Effector memory CD4-positive, alpha-beta T cell (primary cell): ENCODE measurements around the gene HCN1.

Experiments
- DNase-seq, 3 donors: peaks; one replicate each; pipeline ENCODE4 v3.0.0-alpha.2; 2020
- H3K27ac ChIP-seq: 2 replicates; pipeline ENCODE4 v1.7.0; 2013; ENCODE audit warnings: mild to moderate bottlenecking, low read length, moderate library complexity; ENCODE audit not compliant: insufficient read depth, poor library complexity, severe bottlenecking
- H3K27me3 ChIP-seq: replicated peaks from 2 replicates; pipeline ENCODE4 v1.7.0; 2013; ENCODE audit warnings: mild to moderate bottlenecking, low read length; ENCODE audit not compliant: insufficient read depth, control insufficient read depth, poor library complexity, severe bottlenecking
- H3K36me3 ChIP-seq: 2 replicates; pipeline ENCODE4 v1.7.0; 2013; ENCODE audit warnings: mild to moderate bottlenecking, low read length, moderate library complexity; ENCODE audit not compliant: control insufficient read depth, insufficient read depth
- H3K4me1 ChIP-seq: 2 replicates; pipeline ENCODE4 v1.7.0; 2013; ENCODE audit warnings: low read length, mild to moderate bottlenecking; ENCODE audit not compliant: control insufficient read depth, insufficient read depth, poor library complexity, severe bottlenecking
- H3K4me3 ChIP-seq: 2 replicates; pipeline ENCODE4 v1.7.0; 2013; ENCODE audit warnings: low read length, low read depth, mild to moderate bottlenecking; ENCODE audit not compliant: insufficient read depth, poor library complexity, severe bottlenecking
- H3K9me3 ChIP-seq: 2 replicates; pipeline ENCODE4 v1.7.0; 2013; ENCODE audit warnings: mild to moderate bottlenecking, low read length, moderate library complexity; ENCODE audit not compliant: control insufficient read depth

Gene HCN1

DNA sequence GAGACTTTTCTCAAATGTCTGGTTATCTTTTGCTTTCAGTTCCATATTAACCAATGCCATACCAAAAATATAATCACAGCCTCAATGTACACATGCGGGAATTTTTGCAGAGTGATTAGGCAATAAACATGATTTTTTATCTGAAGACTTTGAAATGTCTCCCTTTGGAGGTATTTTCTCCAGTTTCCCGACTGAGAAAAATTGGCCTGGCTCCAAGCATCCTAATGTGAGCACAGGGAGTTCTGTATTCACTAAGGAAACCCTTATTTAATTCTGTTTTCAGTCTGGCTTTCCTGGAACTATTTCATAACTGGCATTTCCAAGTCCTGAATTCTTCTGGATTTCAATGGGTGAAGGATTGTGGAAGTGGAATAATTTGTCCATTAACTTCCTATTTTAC is 8.5 kb downstream of the HCN1 start:
- no peak overlapping the region for H3K4me3 ChIP-seq
- H3K27ac ChIP-seq: no peak overlapping the region
- no peaks in the 10 kb centered on the region for H3K4me1 ChIP-seq
- no peaks in the 10 kb centered on the region for H3K27me3 ChIP-seq
- no peak for DNase-seq
- no peaks in the 10 kb centered on the region for H3K36me3 ChIP-seq
- no peaks in the 10 kb centered on the region for H3K9me3 ChIP-seq

GRCh38 chr5:45686620-45687019 is 9.6 kb downstream of the HCN1 start:
- Histone ChIP-seq H3K4me3 (no peak overlapping the region), H3K9me3 (no peaks in the 10 kb centered on the region), H3K36me3 (no peaks in the 10 kb centered on the region), H3K4me1 (no peaks in the 10 kb centered on the region), H3K27me3 (no peaks in the 10 kb centered on the region), H3K27ac (no peak overlapping the region)
- no peak for DNase-seq

DNA sequence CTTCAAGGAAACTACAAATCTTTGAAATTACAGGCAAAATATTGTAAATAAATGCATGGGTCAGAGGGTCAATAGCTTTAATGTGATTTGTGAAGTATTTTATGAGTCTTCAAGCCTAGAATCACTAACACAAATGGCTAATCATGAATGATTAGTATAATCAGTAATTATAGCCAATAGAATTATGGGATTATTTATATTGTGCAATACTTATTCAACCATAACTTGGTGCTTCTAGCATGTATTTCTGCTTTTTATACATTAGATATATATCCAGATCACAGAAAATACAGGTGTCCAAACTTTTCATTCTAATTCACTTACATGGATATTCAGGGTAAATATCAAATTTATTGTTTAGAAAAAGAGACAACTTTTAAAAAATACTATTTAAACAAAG is 12.1 kb downstream of the HCN1 start:
- DNase-seq: no peak
- H3K4me1 ChIP-seq: no peaks in the 10 kb centered on the region
- H3K4me3 ChIP-seq: no peak overlapping the region
- no peaks in the 10 kb centered on the region for H3K36me3 ChIP-seq
- no peaks in the 10 kb centered on the region for H3K27me3 ChIP-seq
- H3K27ac ChIP-seq: no peak overlapping the region
- no peaks in the 10 kb centered on the region for H3K9me3 ChIP-seq

- DNase-seq: no peak
- H3K27ac ChIP-seq: no peak overlapping the region
- no peaks in the 10 kb centered on the region for H3K9me3 ChIP-seq
- H3K27me3 ChIP-seq: no peaks in the 10 kb centered on the region
- H3K36me3 ChIP-seq: no peaks in the 10 kb centered on the region
- no peaks in the 10 kb centered on the region for H3K4me1 ChIP-seq
- no peak overlapping the region for H3K4me3 ChIP-seq
Measured at GRCh38 chr5:45680950-45681349, 15.2 kb downstream of the HCN1 start.

DNA sequence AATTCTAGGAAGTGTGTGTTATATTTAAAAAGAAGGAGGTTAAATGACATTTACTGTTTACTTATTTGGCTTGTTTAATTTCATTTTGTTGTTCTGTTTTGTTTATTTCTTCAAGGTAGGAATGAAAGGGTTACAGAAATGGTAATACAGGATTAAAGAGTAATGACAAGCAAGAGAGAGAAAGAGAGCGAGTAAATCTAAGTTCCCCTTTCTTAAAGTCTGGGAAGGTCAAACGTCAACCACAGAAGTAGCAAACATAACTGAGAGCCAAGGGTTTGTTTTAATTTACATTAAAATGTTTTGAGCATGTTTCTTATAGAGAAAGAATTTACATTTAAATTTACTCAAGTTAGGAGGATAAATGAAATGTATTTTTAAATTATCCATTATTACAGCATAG is 18.7 kb downstream of the HCN1 start:
- Histone ChIP-seq H3K4me3 (no peak overlapping the region), H3K36me3 (no peaks in the 10 kb centered on the region), H3K27me3 (no peaks in the 10 kb centered on the region), H3K9me3 (no peaks in the 10 kb centered on the region), H3K4me1 (no peaks in the 10 kb centered on the region), H3K27ac (no peak overlapping the region)
- DNase-seq: no peak

GRCh38 chr5:45672271-45672670 is 23.9 kb downstream of the HCN1 start:
- H3K27ac ChIP-seq: no peak overlapping the region
- no peaks in the 10 kb centered on the region for H3K27me3 ChIP-seq
- H3K9me3 ChIP-seq: no peaks in the 10 kb centered on the region
- H3K4me3 ChIP-seq: no peak overlapping the region
- no peaks in the 10 kb centered on the region for H3K4me1 ChIP-seq
- no peak for DNase-seq
- no peaks in the 10 kb centered on the region for H3K36me3 ChIP-seq

- no peak for DNase-seq
- Histone ChIP-seq H3K27ac (no peak overlapping the region), H3K27me3 (no peaks in the 10 kb centered on the region), H3K9me3 (no peaks in the 10 kb centered on the region), H3K36me3 (no peaks in the 10 kb centered on the region), H3K4me1 (no peaks in the 10 kb centered on the region), H3K4me3 (no peak overlapping the region)
Measured at GRCh38 chr5:45648744-45649143, 47.4 kb downstream of the HCN1 start.

GRCh38 chr5:45643056-45643455 is 53.1 kb downstream of the HCN1 start:
- no peaks in the 10 kb centered on the region for H3K36me3 ChIP-seq
- H3K9me3 ChIP-seq: no peaks in the 10 kb centered on the region
- H3K27ac ChIP-seq: no peak overlapping the region
- no peak overlapping the region for H3K4me3 ChIP-seq
- no peaks in the 10 kb centered on the region for H3K27me3 ChIP-seq
- DNase-seq: no peak
- H3K4me1 ChIP-seq: no peaks in the 10 kb centered on the region

DNA sequence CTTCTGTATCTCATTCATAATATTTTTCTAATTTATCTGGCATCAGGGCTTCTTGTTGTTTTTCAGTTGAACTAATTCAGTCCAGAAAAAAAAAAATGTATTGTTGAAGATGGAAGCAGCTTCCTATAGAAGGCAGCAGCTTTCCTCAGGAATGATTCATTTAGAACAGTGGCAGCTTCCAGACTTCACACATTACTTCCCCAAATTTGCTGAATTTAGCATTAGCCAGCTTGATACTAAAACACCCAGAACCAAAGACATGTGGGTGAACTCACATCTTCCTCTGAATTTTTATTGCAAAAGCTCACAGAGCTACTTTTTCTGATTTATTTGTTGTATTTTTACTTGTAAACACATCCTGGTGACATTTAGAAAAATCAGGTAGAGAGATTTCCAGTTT is 53.8 kb downstream of the HCN1 start:
- Histone ChIP-seq H3K27ac (no peak overlapping the region), H3K4me3 (no peak overlapping the region), H3K9me3 (no peaks in the 10 kb centered on the region), H3K36me3 (no peaks in the 10 kb centered on the region), H3K4me1 (no peaks in the 10 kb centered on the region), H3K27me3 (no peaks in the 10 kb centered on the region)
- no peak for DNase-seq

DNA sequence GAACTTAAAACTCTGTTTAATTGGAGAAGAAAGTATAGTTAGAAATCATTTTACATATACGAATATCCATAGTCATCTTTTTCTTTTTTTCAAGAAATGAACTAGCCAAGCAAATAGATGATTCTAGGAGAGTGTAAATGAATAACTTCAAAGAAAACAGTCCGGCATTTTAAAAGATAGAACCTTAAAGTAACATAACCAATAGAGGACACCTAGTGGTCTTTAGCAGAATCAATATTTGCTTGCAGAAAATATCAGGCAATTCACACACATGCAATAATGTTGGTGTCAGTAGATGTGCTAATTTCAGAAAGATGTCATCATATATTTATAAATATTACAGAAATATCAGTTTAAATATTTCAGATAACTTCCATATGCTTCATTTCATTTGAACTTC is 57.1 kb downstream of the HCN1 start:
- no peak for DNase-seq
- Histone ChIP-seq H3K4me3 (no peak overlapping the region), H3K4me1 (no peaks in the 10 kb centered on the region), H3K36me3 (no peaks in the 10 kb centered on the region), H3K9me3 (no peaks in the 10 kb centered on the region), H3K27me3 (no peaks in the 10 kb centered on the region), H3K27ac (no peak overlapping the region)

GRCh38 chr5:45627076-45627656 is 69.0 kb downstream of the HCN1 start:
- H3K27ac ChIP-seq: no peak overlapping the region
- peaks cover 1% of the 10 kb centered on the region for H3K9me3 ChIP-seq
- no peaks in the 10 kb centered on the region for H3K36me3 ChIP-seq
- no peak for DNase-seq
- no peak overlapping the region for H3K4me3 ChIP-seq
- no peaks in the 10 kb centered on the region for H3K4me1 ChIP-seq
- H3K27me3 ChIP-seq: no peaks in the 10 kb centered on the region
